Measurements from ENCODE around the gene NFXL1.

- TF ChIP-seq CTCF (IDR thresholded peaks at IDR 0.05; ENCODE audit: insufficient read depth, low read length) = no peak
- TF ChIP-seq POLR2AphosphoS5 (IDR thresholded peaks at IDR 0.05; ENCODE audit: low read depth) = no peak
Observed at GRCh38 chr4:47837908-47838294, 76.5 kb downstream of the NFXL1 start, which contains the start of gene CORIN.
